ENCODE results near the gene TM7SF2.

DNA sequence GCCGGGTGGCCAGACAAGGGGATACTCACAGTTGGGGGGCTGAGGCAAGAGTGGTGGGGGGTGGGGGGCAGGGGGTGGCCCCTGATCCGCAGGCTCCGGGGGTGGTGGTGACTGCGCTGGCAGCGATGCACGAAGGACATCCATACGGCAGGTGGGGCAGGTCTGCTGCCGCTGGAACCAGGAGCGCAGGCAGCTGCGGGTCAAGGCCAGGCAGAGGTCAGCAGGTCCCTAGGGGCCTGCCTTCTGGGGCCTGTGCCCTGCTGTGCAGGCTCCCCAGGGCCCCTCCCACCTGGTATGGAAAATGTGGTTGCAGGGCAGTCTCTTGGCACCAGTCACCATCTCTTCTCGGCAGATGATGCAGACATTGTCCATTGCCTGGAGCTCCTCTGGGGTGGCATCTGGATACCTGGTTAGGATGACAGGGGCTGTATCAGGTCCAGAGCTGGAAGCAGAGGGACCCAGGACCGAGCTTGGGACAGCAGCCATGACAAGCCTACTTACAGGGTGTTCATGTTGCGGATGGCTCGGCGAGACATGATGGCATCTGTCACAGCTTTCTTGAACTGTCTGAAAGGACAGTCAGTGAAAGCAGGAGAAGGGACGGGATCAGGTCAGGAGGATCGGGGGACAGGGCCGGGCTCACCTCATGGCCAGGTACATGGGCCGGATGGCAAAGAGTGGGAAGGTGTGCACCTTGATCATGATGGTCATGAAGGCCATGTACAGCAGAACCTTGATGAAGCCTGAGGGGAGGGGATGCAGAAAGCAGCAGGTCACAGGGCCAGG lies 19.2 kb downstream of the TM7SF2 start:
- TF ChIP-seq EZH2phosphoT487 (IDR thresholded peaks at IDR 0.05; ENCODE audit: borderline replicate concordance, low read length), result no peak
- TF ChIP-seq, protein P1, sequence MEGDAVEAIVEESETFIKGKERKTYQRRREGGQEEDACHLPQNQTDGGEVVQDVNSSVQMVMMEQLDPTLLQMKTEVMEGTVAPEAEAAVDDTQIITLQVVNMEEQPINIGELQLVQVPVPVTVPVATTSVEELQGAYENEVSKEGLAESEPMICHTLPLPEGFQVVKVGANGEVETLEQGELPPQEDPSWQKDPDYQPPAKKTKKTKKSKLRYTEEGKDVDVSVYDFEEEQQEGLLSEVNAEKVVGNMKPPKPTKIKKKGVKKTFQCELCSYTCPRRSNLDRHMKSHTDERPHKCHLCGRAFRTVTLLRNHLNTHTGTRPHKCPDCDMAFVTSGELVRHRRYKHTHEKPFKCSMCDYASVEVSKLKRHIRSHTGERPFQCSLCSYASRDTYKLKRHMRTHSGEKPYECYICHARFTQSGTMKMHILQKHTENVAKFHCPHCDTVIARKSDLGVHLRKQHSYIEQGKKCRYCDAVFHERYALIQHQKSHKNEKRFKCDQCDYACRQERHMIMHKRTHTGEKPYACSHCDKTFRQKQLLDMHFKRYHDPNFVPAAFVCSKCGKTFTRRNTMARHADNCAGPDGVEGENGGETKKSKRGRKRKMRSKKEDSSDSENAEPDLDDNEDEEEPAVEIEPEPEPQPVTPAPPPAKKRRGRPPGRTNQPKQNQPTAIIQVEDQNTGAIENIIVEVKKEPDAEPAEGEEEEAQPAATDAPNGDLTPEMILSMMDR (IDR thresholded peaks at IDR 0.05; ENCODE audit: low read depth, low read length, poor library complexity, severe bottlenecking), result no peak

Measured in DOHH2 (cell line).